Pulmonary artery endothelial cell (primary cell): ENCODE results near the gene PCGF6. TPM values are rescaled to one million over a fixed set of nuclear protein-coding genes. Genes with fewer than 3 reads are reported as not detected.
"Not testable (repeated sequence)": the region's sequence is repeated elsewhere in the genome, so short reads cannot be mapped to it uniquely, and the experiment has no call there.

Experiments used
- DNase-seq: peaks from one replicate; pipeline ENCODE4 v3.0.0-alpha.2; 2011; ENCODE audit warnings: low read depth, low spot score
- total RNA-seq: library from RNA; depleted of rRNA; stranded (reverse); fragments of >200 nt; gene quantifications from 2 replicates; pipeline ENCODE4 v1.2.3, GENCODE V29; 2014

The PCGF6 gene
- total RNA-seq, 1 donor from 2014 or later: 14.9 TPM

DNA sequence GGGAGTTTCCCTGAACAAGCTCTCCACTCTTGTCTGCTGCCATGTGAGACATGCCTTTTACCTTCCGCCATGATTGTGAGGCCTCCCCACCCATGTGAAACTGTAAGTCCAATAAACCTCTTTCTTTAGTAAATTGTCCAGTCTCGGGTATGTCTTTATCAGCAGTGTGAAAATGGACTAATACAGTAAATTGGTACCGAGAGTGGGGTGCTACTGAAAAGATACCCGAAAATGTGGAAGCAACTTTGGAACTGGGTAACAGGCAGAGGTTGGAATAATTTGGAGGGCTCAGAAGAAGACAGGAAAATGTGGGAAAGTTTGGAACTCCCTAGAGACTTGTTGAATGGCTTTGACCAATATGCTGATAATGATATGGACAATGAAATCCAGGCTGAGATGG lies 92.0 kb downstream of the PCGF6 start:
- not testable (repeated sequence) for DNase-seq

- DNase-seq: no peak
These were observed 93.1 kb downstream of the PCGF6 start for GRCh38 chr10:103257812-103258211.

DNA sequence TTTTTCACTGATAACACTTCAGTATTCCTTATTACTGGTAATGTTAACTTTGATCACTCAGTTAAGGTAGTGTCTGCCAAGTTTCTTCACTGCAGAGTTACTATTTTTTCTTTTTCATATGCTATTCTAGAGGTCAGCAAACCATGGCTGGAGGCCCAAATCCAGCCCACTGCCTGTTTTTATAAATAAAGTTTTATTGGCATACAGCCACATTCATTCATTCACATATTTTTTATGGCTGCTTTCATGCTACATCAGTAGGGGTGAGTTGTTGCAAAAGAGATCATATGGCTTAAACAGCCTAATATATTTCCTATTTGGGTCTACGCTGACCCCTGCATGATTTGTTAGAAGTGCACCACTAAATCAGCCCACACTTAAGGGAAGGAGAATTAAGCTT lies 94.3 kb downstream of the PCGF6 start:
- no peak for DNase-seq

DNA sequence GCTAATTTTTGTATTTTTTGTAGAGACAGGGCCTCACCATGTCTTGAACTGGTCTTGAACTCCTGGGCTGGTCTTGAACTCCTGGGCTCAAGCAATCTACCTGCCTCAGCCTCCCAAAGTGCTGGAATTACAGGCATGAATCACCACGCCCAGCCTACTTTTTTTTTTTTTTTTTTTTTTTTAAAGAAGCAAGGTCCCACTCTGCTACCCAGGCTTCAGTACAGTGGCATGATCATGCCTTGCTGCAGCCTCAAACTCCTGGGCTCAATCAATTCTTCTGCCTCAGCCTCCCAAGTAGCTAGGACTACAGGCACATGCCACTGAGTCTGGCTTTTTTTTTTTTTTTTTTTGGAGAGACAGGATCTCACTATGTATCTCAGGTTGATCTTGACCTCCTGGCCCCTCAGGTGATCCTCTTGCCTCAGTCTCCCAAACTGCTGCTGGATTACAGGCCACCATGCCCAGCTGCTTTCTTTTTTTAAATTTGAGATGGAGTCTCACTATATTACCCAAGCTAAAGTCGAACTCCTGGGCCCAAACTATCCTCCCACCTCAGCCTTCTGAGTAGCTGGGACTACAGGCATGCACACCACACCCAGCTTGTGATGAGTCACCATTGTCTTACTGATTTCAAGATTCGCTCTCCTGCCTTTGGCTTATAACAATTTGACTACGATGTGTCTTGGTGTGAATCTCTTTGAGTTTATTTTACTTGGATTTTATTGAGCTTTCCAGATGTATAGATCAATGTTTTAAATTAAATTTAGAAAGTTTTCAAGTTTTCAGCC lies 96.2 kb downstream of the PCGF6 start:
- no peak for DNase-seq

- DNase-seq: no peak
These were observed 96.8 kb downstream of the PCGF6 start for GRCh38 chr10:103254113-103254512.

Other genes starting within 250 kb of the PCGF6 start
- gene NT5C2, start 157.9 kb downstream of the PCGF6 start, total RNA-seq: 43.3 and 55.1 TPM in 2 replicates
- 0.07 and 0.13 TPM in 2 replicates for gene RPEL1, start 105.3 kb downstream of the PCGF6 start, total RNA-seq
- 0.13 and 0.18 TPM in 2 replicates for gene INA, start 74.0 kb downstream of the PCGF6 start, total RNA-seq
- 4.7 and 10.5 TPM in 2 replicates for gene TAF5, start 16.8 kb upstream of the PCGF6 start, total RNA-seq
- gene ATP5MK, start 45.3 kb upstream of the PCGF6 start, total RNA-seq: 158 and 197 TPM in 2 replicates
- 53.0 and 75.7 TPM in 2 replicates for gene PDCD11, start 45.5 kb upstream of the PCGF6 start, total RNA-seq
- gene CALHM2, start 101.2 kb upstream of the PCGF6 start, total RNA-seq: 9.6 and 15.7 TPM in 2 replicates
- gene CALHM1, start 107.8 kb upstream of the PCGF6 start, total RNA-seq: not detected in 2 replicates
- gene CALHM3, start 128.1 kb upstream of the PCGF6 start, total RNA-seq: not detected in 2 replicates
- 0.11 and 0.20 TPM in 2 replicates for gene NEURL1, start 142.6 kb upstream of the PCGF6 start, total RNA-seq